Effector memory CD8-positive, alpha-beta T cell (primary cell): ENCODE measurements around the gene CYTH3.

Experiments used
- ATAC-seq: fragments of 150-1000 bp; cut with Tn5 transposase; replicated peaks from 2 replicates; pipeline ENCODE4 v1.10.0; 2021; ENCODE audit warnings: mild to moderate bottlenecking, moderate library complexity
- DNase-seq, 3 experiments: peaks; one replicate each; pipeline ENCODE4 v3.0.0; 2021
- H3K27ac Mint-ChIP-seq, 2 donors: one replicate each; pipeline ENCODE4 v1.8.0; 2022; ENCODE audit warnings: mild to moderate bottlenecking in 2 of 2, mixed read lengths in 2 of 2, moderate library complexity in 2 of 2
- H3K27me3 Mint-ChIP-seq, 2 donors: one replicate each; pipeline ENCODE4 v1.8.0; 2022; ENCODE audit warnings: mixed read lengths in 2 of 2
- H3K36me3 Mint-ChIP-seq: one replicate; pipeline ENCODE4 v1.8.0; 2022; ENCODE audit warnings: mild to moderate bottlenecking, moderate library complexity, mixed read lengths; ENCODE audit not compliant: insufficient read depth
- H3K4me1 Mint-ChIP-seq, 2 donors: one replicate each; pipeline ENCODE4 v1.8.0; 2022; ENCODE audit warnings: low read depth in 2 of 2, mixed read lengths in 2 of 2
- H3K4me3 Mint-ChIP-seq, 2 donors: one replicate each; pipeline ENCODE4 v1.8.0; 2022; ENCODE audit warnings: mild to moderate bottlenecking in 2 of 2, mixed read lengths in 2 of 2, moderate library complexity in 2 of 2
- H3K9me3 Mint-ChIP-seq, 2 donors: one replicate each; pipeline ENCODE4 v1.8.0; 2022; ENCODE audit warnings: mixed read lengths in 2 of 2

The CYTH3 gene

DNA sequence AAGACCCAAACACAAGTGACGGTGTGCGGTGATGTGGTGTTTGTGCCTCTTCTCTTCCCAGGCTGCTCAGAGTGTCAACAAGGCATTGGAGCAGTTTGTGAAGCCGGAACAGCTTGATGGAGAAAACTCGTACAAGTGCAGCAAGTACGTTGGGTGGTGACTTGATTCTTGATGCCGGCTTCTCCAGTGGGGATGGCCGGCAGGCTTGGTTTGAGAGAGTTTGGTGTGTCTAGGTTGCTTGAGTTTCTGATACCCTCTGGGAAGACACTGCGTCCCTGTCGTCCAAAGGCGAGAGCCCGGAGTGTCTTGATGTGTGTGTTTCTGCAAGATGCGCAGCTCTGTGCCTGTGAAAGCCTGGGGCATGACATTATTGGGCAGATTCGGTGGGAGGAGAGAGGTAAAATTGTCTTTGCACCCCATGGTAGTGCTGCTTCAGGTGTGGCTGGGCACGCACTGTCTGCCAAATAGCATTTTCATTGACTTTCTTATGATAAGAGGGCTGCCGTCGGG, 129.5 kb downstream of the CYTH3 start:
- Mint-ChIP-seq H3K27ac (peak overlapping the region in 1 of 2 donors; percentile 65), H3K4me3 (no peak overlapping the region), H3K4me1 (no peaks in the 10 kb centered on the region), H3K27me3 (no peaks in the 10 kb centered on the region), H3K9me3 (no peaks in the 10 kb centered on the region), H3K36me3 (peaks cover 87% of the 10 kb centered on the region)
- ATAC-seq (no peak), DNase-seq (no peak)

DNA sequence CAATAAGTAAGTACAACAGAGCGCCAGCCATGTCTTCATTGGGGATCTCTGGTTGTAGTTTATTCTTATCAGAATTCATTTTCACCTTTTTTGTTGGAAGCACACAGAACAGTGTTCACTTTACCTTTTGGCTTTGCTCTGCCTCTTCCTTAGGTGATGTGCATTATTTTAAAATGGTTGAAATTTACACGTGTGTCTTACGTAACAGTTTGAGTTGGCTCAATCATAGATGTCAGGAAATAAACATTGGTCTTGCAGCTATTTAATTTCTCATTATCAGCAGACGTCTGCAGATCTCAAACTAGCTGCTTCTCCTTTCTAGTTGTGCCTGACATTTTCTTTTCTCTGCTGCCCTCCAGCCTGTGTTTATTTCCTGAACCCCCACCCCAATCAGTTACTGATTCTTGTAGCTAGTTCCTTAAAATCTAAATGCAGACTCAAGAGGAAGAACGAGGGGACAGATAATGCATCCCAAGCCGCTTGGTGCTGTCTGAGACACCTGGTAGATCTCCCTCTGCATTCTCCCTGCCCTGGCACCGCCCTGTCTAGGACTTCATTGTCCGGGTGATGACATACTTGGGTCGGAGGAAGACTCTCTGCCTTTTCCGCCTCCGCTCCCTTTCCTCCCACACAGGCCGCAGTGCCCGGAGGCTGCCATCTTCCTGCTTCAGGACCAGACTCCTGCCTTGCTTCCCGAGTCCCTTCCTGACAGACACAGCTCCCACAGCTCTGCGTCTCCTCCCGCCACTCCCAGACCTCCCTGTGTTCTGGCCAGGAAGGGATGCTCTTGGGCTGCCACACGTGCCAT, 133.0 kb downstream of the CYTH3 start:
- DNase-seq (no peak), ATAC-seq (no peak)
- H3K27ac Mint-ChIP-seq: peak overlapping the region in 1 of 2 donors; percentile 83
- H3K4me1 Mint-ChIP-seq: peaks cover 0 to 1% of the 10 kb centered on the region in 2 donors
- no peaks in the 10 kb centered on the region for H3K27me3 Mint-ChIP-seq
- no peak overlapping the region for H3K4me3 Mint-ChIP-seq
- no peaks in the 10 kb centered on the region for H3K9me3 Mint-ChIP-seq
- peaks cover 64% of the 10 kb centered on the region for H3K36me3 Mint-ChIP-seq

DNA sequence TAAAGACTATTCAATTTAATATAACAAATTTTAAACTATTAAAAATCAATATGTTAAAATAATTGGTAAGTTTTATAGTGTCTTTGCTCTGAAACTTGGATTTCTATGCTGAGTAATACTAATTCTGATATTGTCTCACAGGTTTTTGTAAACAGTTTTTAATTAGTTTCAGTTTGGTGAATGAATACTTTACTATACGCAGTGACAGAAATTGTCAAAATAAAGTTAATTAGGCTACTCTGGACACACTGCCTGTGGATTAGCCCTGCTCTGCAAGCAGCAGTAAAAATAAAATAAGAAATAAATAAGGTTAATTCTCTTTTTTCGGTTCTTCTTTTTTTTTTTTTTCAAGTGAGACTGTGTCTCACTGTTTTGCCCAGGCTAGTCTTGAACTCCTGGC, 135.9 kb downstream of the CYTH3 start:
- peaks cover 58% of the 10 kb centered on the region for H3K36me3 Mint-ChIP-seq
- H3K4me3 Mint-ChIP-seq: no peak overlapping the region
- H3K4me1 Mint-ChIP-seq: peaks cover 3 to 13% of the 10 kb centered on the region in 2 donors
- no peak overlapping the region for H3K27ac Mint-ChIP-seq
- H3K9me3 Mint-ChIP-seq: no peaks in the 10 kb centered on the region
- no peaks in the 10 kb centered on the region for H3K27me3 Mint-ChIP-seq
- ATAC-seq (no peak), DNase-seq (no peak)

DNA sequence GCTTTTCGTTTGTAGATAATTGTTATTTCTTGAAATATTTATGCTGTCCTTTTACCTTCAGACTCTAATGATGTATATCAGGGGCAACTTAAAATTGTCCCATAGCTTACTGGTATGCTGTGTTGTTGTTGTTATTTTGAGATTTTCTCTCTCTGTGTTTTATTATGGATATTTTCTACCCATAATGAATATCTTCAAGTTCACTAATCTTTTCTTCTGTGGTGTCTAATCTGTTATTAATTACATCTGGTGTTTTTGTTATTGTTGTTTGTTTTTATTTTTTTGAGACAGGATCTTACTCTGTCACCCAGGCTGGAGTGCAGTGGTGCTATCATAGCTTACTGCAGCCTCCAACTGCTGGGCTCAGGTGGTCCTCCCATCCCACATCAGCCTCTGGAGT, 139.2 kb downstream of the CYTH3 start:
- no peak for DNase-seq
- no peaks in the 10 kb centered on the region for H3K27me3 Mint-ChIP-seq
- no peaks in the 10 kb centered on the region for H3K9me3 Mint-ChIP-seq
- H3K36me3 Mint-ChIP-seq: peaks cover 58% of the 10 kb centered on the region
- no peak for ATAC-seq
- H3K4me1 Mint-ChIP-seq: peaks cover 10 to 23% of the 10 kb centered on the region in 2 donors
- H3K27ac Mint-ChIP-seq: peak overlapping the region in 1 of 2 donors; percentile 76
- H3K4me3 Mint-ChIP-seq: no peak overlapping the region

DNA sequence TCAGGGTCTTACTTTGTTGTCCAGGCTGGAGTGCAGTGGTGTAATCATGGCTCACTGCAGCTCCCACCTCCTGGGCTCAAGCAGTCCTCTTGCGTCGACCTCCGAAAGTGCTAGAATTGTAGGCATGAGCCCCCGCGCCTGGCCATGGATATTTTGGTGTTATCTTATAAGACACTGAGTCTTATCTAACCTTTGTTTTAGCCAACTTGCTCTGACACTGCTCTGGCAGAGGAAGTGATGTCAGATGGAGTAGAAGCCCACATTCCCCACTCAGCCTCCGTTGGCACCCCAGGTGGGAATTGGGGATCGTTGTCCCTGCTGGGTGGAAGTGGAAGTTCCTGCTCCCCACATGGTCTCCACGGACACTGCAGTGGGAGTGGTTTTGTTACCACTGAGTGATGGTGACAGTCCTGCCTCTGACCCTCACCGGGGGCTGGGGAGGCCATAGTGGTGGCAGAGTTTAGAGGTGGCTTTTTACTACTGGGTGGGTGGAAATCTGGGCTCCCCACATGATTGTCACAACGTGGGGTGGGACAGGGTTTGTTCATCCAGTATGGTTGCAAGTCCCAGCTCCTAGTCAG, 142.3 kb downstream of the CYTH3 start:
- no peak for ATAC-seq
- Mint-ChIP-seq H3K27me3 (no peaks in the 10 kb centered on the region), H3K4me1 (peaks cover 16 to 34% of the 10 kb centered on the region in 2 donors), H3K9me3 (no peaks in the 10 kb centered on the region), H3K36me3 (peaks cover 69% of the 10 kb centered on the region), H3K4me3 (no peak overlapping the region), H3K27ac (peak overlapping the region; percentile 50 to 86)
- DNase-seq: no peak

DNA sequence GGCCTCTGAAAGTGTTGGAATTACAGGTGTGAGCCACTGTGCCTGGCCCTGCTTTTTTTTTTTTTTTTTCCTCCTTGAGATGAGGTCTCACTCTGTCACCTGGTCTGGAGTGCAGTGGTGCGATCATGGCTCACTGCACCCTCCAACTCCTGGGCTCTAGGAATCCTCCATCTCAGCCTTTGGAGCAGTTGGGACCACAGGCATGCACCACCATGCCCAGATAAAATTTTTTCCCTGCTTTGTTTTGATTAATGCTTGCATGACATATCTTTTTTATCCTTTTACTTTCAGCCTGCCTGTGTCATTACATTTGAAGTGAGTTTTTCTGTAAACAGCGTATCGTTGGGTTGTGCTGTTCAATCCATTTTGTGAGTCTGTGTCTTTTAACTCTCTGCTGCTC, 144.2 kb downstream of the CYTH3 start:
- Mint-ChIP-seq H3K4me1 (peaks cover 14 to 26% of the 10 kb centered on the region in 2 donors), H3K4me3 (no peak overlapping the region), H3K27ac (peak overlapping the region in 1 of 2 donors; percentile 66), H3K27me3 (no peaks in the 10 kb centered on the region), H3K9me3 (no peaks in the 10 kb centered on the region), H3K36me3 (peaks cover 70% of the 10 kb centered on the region)
- DNase-seq (no peak), ATAC-seq (no peak)

DNA sequence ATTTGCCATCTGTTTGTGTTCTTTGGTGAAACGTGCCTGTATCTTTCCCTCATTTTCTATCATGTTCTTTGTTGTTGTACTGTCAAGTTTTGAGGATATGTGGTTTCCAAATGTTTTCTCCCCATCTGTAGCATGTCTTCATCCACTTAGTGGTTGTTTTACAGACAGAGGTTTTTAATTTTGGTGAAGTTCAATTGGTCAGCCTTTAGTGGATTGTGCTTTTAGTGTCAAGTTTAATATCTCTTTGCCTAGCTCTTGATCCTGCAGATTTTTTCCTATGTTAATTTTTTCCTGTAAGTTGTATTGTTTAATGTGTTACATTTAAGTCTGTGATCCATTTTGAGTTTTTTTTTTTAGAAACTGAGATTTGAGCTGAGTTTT, 145.3 kb downstream of the CYTH3 start:
- H3K27me3 Mint-ChIP-seq: no peaks in the 10 kb centered on the region

DNA sequence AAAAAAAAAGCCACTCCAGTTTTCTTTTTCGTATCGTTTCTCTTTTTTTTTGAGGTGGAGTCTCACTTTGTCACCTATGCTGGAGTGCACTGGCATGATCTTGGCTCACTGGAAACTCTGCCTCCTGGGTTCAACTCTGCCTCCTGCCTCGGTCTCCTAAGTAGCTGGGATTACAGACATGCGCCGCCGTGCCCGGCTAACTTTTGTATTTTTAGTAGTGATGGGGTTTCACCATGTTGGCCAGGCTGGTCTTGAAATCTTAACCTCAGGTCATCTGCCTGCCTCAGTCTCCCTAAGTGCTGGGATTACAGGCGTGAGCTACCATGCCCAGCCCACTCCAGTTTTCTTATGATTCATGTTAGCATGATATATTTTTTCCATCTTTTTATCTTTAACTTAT, 148.6 kb downstream of the CYTH3 start:
- Mint-ChIP-seq H3K4me1 (peaks cover 10 to 21% of the 10 kb centered on the region in 2 donors), H3K36me3 (peaks cover 84% of the 10 kb centered on the region), H3K27me3 (no peaks in the 10 kb centered on the region), H3K9me3 (peaks cover 2 to 8% of the 10 kb centered on the region in 2 donors), H3K27ac (peak overlapping the region in 1 of 2 donors; percentile 66), H3K4me3 (no peak overlapping the region)
- no peak for ATAC-seq
- no peak for DNase-seq

More for the DNA sequence above, 145.3 kb downstream of the CYTH3 start:
- H3K4me1 Mint-ChIP-seq: peaks cover 13 to 22% of the 10 kb centered on the region in 2 donors
- H3K36me3 Mint-ChIP-seq: peaks cover 73% of the 10 kb centered on the region
- no peak for ATAC-seq
- DNase-seq: no peak
- peaks cover 0 to under 1% of the 10 kb centered on the region in 2 donors for H3K9me3 Mint-ChIP-seq
- no peak overlapping the region for H3K4me3 Mint-ChIP-seq
- H3K27ac Mint-ChIP-seq: peak overlapping the region; percentile 19 to 66

DNA sequence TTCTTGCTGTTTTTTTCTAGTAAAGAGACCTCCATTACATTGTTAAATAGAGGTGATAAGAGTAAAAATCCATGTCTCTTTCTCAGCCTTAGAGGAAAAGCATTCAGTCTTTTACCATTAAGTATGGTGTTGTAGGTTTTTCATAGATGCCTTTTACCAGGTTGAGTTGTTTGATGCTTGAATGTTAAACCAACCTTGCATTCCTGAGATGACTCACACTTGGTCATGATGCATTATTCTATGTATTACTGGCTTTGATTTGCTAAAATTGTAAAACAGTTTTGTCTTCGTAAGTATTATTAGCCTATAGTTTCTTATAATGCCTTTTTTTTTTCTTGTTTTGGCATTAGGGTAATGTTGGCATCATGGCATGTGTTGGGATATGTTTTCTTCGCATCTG, 151.3 kb downstream of the CYTH3 start:
- ATAC-seq: no peak
- DNase-seq: no peak
- H3K36me3 Mint-ChIP-seq: peaks cover 92% of the 10 kb centered on the region

DNA sequence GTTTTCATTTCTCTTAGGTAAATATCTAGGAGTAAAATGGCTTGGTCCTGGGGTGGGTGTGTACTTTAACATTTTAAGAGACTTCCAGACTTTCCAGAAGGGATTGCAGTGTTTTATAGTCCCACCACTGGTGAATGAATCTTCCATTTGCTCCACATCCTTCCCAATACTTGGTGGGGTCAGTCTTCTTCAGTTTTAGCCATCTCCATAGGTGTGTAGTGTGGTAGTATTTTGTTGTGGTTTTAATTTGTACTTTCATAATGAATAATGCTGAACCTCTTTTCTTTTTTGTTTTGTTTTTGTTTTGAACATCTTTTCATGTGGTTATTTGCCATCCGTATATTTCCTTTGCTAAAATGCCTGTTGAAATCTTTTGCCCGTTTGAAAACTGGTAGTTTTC, 154.9 kb downstream of the CYTH3 start:
- Mint-ChIP-seq H3K9me3 (peaks cover 2 to 8% of the 10 kb centered on the region in 2 donors), H3K36me3 (peaks cover 97% of the 10 kb centered on the region), H3K27ac (peak overlapping the region; percentile 11 to 66), H3K4me3 (no peak overlapping the region), H3K4me1 (peaks cover 10 to 17% of the 10 kb centered on the region in 2 donors), H3K27me3 (no peaks in the 10 kb centered on the region)
- ATAC-seq (no peak), DNase-seq (no peak)

More for the DNA sequence above, 151.3 kb downstream of the CYTH3 start:
- H3K27me3 Mint-ChIP-seq: no peaks in the 10 kb centered on the region
- no peak overlapping the region for H3K27ac Mint-ChIP-seq
- peaks cover 2 to 8% of the 10 kb centered on the region in 2 donors for H3K9me3 Mint-ChIP-seq
- H3K4me3 Mint-ChIP-seq: no peak overlapping the region
- peaks cover 14 to 17% of the 10 kb centered on the region in 2 donors for H3K4me1 Mint-ChIP-seq

DNA sequence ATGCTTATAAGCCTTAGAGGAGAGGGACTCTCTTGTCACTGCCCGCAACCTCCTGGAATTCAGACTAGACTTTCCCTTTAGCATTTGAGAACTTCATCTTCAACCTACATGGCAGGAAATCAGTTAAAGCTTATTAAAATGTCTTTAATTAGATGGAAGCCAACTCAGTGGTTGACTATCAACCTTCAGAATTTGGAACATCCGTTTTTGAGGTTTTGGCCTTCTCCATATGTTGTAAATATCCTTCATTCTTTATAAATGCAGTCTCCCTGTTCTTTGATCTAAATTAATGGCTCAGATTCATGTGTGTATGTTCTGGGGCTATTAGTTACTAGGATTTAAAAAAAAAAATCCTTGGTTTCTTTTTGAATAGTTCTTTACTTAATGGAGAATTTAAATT, 156.2 kb downstream of the CYTH3 start:
- DNase-seq (no peak), ATAC-seq (no peak)
- Mint-ChIP-seq H3K4me1 (peaks cover 11 to 14% of the 10 kb centered on the region in 2 donors), H3K27ac (peak overlapping the region in 1 of 2 donors; percentile 19), H3K27me3 (no peaks in the 10 kb centered on the region), H3K4me3 (no peak overlapping the region), H3K36me3 (peaks cover 97% of the 10 kb centered on the region), H3K9me3 (no peaks in the 10 kb centered on the region)
